GM10248 (cell line): ENCODE data around the gene TXNRD2.

Source experiments
- CTCF ChIA-PET: fragments of 300-600 bp; sonication (Branson Sonifier 250); formaldehyde crosslinking; extraction: SDS; loops from one replicate; lab custom pipeline; 2021; ENCODE audit warnings: antibody characterized with exemption; lab: Yijun Ruan, JAX
- POLR2A ChIA-PET: fragments of 350-650 bp; sonication (Branson Sonifier 250); formaldehyde crosslinking; extraction: SDS; loops from one replicate; lab custom pipeline; 2020; ENCODE audit warnings: antibody characterized with exemption; lab: Yijun Ruan, JAX
- DNase-seq: peaks from one replicate; pipeline ENCODE4 v3.0.0; 2012; ENCODE audit errors: extremely low spot score
- CTCF ChIP-seq: IDR thresholded peaks from 2 replicates; pipeline ENCODE4 v1.5.1; 2012; ENCODE audit warnings: mild to moderate bottlenecking, low read depth; ENCODE audit errors: extremely low read depth, missing control alignments, control extremely low read depth

The TXNRD2 gene

DNA sequence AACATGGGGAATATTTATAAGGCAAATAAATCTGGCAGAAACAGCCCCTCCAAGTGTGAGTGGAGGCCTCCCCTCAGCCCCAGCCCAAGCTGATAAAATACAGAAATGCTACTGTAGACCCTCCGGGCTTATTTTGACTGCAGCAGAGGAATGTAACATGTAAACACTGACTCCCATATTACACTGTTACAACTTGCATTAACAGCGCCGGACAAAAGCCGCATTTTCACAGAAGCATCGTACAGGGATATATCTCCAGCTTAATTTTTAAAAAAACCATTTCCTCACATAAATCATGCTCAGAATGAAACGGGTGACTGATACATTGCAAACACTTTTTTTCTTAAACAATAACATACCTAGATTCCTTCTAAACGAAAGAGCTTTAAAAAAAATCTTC is 36.7 kb downstream of the TXNRD2 start:
- no peak for TF ChIP-seq CTCF
- CTCF ChIA-PET = interaction anchor here (1.6 to 6.8 kb wide), 2 partner anchors 148 to 174 kb away, joined by 3 to 46 read pairs; no protein-coding TSS in a partner anchor
- DNase-seq = no peak
- POLR2A ChIA-PET = no interaction called here

GRCh38 chr22:19904174-19904856 is 37.3 kb downstream of the TXNRD2 start:
- ChIA-PET CTCF (interaction anchor here (1.1 to 6.8 kb wide), 2 partner anchors 158 to 174 kb away, joined by 3 to 46 read pairs; no protein-coding TSS in a partner anchor), POLR2A (no interaction called here)
- no peak for DNase-seq
- no peak for TF ChIP-seq CTCF

GRCh38 chr22:19903513-19903912 is 38.1 kb downstream of the TXNRD2 start:
- no peak for DNase-seq
- TF ChIP-seq CTCF = no peak
- ChIA-PET POLR2A (no interaction called here), CTCF (interaction anchor here (1.1 to 6.8 kb wide), 3 partner anchors 11 to 173 kb away, joined by 3 to 46 read pairs (median 4); no protein-coding TSS in a partner anchor)

DNA sequence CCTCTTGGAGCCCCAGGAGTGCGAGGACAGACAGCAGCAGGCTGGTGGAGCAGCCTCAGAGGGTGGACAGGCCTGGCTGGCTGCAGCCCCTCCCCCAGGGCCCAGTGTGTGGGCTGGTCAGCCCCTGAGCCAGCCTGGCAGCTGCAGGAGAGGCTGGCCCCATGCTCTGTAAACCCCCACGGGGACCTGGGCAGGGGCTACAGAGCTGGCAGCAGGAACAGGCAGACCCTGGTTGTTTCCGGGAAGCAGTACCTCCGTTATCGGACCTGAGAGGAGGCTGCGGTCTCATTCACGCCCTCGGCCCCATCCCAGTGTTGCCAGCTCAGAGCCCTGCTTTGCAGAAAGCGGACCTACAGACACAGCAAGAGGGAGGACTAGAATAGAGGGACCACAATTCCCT is 38.6 kb downstream of the TXNRD2 start:
- CTCF ChIA-PET = interaction anchor here (1.1 to 6.8 kb wide), 4 partner anchors 11 to 173 kb away, joined by 3 to 46 read pairs (median 4); no protein-coding TSS in a partner anchor
- TF ChIP-seq CTCF = no peak
- DNase-seq = no peak
- POLR2A ChIA-PET = no interaction called here

DNA sequence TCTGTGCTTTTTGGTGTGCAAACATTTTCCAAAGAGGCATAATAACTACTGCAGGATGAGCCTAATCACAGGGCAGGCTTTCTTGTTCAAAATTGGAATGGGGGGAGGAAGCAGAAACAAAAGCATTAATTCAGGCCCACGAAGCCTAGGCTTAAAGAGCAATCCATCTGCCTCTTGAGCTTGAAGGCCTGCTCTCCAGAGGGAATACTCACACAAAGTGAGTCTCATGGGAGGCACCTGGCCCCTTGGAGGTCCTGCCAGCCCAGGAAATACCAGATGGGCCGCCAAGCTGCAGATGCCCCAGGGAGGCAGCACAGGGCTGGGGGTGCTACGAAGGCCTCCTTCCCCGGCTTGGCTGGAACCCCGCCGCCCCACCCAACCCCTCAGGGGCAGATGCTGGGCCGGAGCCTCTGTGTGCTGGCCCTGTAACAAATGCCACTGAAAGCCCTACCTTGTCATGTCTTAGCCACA is 39.3 kb downstream of the TXNRD2 start:
- CTCF ChIA-PET = interaction anchor here (1.5 to 6.8 kb wide), 5 partner anchors 10 to 223 kb away, joined by 3 to 46 read pairs (median 4); no protein-coding TSS in a partner anchor

More for the DNA sequence above, 39.3 kb downstream of the TXNRD2 start:
- no peak for TF ChIP-seq CTCF
- POLR2A ChIA-PET = no interaction called here
- DNase-seq = no peak
